ENCODE data around the gene EME1.
"Not testable (repeated sequence)": the region's sequence is repeated elsewhere in the genome, so short reads cannot be mapped to it uniquely, and the experiment has no call there.

Gene EME1

DNA sequence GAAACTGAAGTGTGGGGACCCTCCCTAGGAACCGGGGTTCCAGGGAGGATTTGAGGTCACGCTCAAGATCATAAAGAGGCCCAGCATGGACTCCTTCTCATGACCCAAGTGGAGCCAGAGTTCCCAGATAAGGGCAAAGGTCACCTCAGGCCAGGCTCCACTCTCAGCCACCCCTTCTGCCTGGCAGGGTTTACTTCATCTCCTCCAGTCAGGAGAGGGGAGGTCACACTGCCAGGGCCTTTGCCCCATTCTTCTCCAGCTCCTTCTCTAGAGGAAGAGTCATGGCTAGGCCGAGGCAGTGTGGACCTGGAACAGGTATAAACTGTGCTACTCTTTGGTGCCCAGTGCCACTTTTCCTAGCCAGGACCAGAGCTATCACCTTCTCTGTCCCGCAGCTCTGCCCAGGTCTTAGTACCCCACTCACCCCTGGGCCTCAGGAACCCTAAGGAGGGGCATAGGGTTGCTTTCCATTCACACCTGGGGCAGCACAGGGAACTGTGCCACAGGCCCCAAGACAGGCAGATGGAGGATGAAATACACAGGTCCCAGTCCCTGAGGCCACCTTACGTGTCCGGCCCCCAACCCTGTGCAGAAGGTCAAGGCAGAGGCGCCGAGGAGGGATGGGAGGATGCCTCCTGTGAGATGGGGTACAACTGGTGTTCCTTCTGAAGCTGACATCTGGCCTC, 52.1 kb downstream of the EME1 start:
- in situ Hi-C loops (cut with MboI; ENCODE audit: low sequenced_read_pairs): no loop called here
- no peaks in the 10 kb centered on the region for H3K9me3 ChIP-seq
- H3K4me3 ChIP-seq: peak overlapping the region; percentile 62
- no peaks in the 10 kb centered on the region for H3K27me3 ChIP-seq (ENCODE audit: low read depth)
- DNase-seq (ENCODE audit: low spot score in 2 of 2): no peak
- H3K36me3 ChIP-seq (replicated peaks): no peaks in the 10 kb centered on the region
- H3K4me1 ChIP-seq: peaks cover 11% of the 10 kb centered on the region; the same call in 1 of the 2 replicates

DNA sequence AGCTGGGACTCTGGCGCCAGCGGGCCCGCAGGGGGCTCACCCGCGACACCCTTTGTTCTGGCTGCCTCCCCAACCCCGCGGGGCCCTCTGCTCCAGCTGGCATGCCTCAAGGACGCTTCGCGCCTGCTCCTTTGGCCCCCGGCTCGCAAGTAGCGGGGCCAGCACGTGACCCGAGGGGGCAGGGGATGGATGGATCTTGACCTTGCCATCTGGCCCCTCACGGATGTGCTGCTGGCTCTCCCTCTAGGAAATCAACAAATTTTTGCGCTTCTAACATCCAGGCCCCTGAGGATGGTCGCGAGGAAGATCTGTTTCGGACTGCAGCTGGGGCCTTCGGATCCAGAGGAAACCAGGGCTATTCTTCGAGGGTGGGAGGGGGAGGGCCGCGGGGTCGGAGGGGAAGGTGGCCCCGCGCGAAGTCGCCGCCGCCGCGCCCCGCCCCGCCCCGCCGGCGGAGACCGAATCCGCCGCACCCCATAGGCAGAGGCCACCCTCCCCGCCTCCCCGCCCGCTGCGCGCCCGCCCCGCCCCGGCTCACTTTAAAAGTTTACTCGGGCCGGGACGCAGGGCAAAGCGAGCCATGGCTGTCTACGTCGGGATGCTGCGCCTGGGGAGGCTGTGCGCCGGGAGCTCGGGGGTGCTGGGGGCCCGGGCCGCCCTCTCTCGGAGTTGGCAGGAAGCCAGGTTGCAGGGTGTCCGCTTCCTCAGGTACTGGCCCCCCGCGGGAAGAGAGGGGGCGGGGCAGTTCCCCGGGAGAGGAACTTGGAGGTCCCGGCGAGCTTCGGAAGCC, 52.8 kb downstream of the EME1 start, which contains the start of gene ACSF2:
ACSF2 (plus strand) TSS at position 537 of the 790 bp plus-strand sequence; CDS start at position 581, 44 bp downstream.
- Histone ChIP-seq H3K27me3 (ENCODE audit: low read depth) (no peaks in the 10 kb centered on the region), H3K4me3 (peak within 1 kb of the TSS; percentile 62), H3K9me3 (no peaks in the 10 kb centered on the region), H3K36me3 (replicated peaks) (no peaks in the 10 kb centered on the region), H3K4me1 (peaks cover 11% of the 10 kb centered on the region; the same call in 1 of the 2 replicates)
- in situ Hi-C loops (cut with MboI; ENCODE audit: low sequenced_read_pairs): no loop called here
- DNase-seq (ENCODE audit: low spot score in 2 of 2): peak; percentile 56 to 84

DNA sequence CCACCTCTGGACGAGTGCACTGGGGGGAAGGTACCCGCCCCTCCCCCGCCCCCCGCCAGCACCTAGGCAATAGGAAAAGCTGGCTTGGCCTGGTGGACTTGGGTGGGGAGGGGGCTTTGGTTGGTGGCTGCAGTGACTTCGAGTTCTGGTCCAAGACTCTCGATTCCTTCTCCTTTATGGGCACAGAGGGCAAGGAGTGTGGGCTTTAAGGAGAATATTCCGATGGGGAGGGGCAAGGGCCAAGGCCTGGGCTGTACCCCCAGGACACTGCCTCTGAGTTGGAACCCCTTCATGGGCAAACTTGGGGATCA, 53.4 kb downstream of the EME1 start:
- peaks cover 10% of the 10 kb centered on the region; the same call in 1 of the 2 replicates for H3K4me1 ChIP-seq
- no peak for DNase-seq (ENCODE audit: low spot score in 2 of 2)
- H3K36me3 ChIP-seq (replicated peaks): no peaks in the 10 kb centered on the region
- H3K4me3 ChIP-seq: peak overlapping the region; percentile 62
- H3K9me3 ChIP-seq: no peaks in the 10 kb centered on the region
- in situ Hi-C loops (cut with MboI; ENCODE audit: low sequenced_read_pairs): no loop called here
- no peaks in the 10 kb centered on the region for H3K27me3 ChIP-seq (ENCODE audit: low read depth)

DNA sequence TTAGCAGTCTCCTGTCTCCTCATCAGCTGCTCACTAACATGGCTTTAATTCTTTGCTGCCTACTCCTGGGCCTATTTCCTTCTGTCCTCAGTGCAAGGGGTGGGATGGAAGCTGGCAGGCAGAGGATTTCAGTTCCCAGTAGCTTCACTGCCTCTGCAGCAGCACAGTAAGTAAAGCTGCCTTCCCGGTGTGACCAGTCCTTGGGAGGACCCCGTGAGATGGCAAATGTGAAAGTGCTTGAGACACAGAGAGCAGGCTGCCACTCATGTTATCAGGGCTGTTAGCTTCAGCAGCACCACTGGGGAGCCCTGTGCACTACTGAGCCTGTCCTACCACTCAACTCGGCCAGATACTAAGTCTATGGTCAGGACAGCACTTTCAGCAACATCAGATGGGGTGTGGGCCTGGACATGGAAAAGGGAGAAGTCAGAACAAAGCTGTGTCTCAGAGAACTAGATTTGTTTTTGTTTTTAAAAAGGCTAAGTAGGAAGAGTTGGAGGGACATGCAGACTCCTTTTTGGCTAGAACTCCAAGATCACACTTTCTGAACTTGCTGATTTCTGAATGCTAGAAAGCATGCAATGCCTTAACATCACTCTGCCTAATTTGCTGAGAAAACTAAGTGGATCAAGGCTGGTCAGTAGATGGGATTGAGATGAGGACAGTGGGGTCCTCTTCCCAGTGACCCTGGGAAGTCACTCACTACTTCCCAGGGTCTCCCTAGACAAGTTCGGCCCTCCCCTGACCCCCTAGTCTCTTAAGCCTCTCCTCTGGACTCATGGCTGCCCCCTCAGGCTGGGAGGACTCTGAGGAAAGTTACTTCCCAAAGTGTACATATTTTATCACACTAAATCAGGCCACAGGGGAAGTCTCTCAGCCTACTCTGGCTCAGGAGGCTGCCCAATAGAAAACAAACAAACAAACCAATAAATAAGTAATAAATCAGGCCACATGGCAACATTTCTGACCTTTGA, 54.1 kb downstream of the EME1 start:
- H3K27me3 ChIP-seq (ENCODE audit: low read depth): no peaks in the 10 kb centered on the region
- in situ Hi-C loops (cut with MboI; ENCODE audit: low sequenced_read_pairs): no loop called here
- H3K4me3 ChIP-seq: peak overlapping the region; percentile 62
- peaks cover 5% of the 10 kb centered on the region; the same call in 1 of the 2 replicates for H3K4me1 ChIP-seq
- DNase-seq (ENCODE audit: low spot score in 2 of 2): peak; percentile 22 to 74
- H3K9me3 ChIP-seq: no peaks in the 10 kb centered on the region
- H3K36me3 ChIP-seq (replicated peaks): no peaks in the 10 kb centered on the region

DNA sequence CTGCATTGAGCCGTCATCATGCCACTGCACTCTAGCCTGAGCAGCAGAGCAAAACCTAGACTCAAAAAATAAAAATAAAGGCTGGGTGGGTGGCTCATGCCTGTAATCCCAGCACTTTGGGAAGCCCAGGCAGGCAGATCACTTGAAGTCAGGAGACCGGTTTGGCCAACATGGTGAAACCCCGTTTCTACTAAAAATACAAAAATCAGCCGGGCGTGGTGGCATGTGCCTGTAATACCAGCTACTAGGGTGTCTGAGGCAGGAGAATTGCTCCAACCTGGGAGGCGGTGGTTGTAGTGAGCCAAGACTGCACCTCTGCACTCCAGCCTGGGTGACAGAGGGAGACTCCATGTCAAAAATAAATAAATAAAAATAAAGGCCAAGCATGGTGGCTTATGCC, 55.1 kb downstream of the EME1 start:
- in situ Hi-C loops (cut with MboI; ENCODE audit: low sequenced_read_pairs); H3K4me3 ChIP-seq: not testable (repeated sequence)

DNA sequence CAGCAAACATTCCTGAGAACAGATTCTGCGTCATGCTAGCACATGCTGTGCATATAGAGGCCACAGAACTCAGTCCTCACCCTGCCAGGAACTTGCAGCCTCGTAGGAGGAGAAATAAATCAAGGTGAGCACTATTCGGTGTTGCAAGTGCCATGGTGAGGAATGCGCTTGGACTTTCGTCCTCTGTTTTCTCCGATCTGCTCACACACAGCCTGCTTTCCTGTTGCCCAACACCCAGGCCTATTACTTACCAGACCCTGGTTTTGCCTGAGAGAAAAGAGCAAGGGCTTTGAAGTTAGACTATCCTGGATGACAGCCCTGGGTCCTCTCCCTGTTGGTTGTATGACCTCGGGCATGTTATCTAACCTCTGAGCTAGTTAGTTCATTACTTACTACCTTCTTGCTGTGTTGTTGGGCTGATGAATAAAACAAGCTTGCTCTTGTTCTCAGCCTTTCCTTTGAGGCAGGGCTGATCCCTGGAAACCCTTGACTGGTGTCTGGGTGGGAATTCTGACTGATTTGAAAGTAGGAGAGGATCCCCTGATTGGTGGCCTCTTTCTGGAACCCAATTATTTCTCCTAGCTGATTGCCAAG, 55.9 kb downstream of the EME1 start:
- H3K9me3 ChIP-seq: no peaks in the 10 kb centered on the region
- DNase-seq (ENCODE audit: low spot score in 2 of 2): no peak
- no peak overlapping the region for H3K4me3 ChIP-seq
- in situ Hi-C loops (cut with MboI; ENCODE audit: low sequenced_read_pairs): no loop called here
- no peaks in the 10 kb centered on the region for H3K36me3 ChIP-seq (replicated peaks)
- H3K27me3 ChIP-seq (ENCODE audit: low read depth): no peaks in the 10 kb centered on the region
- H3K4me1 ChIP-seq: peaks cover 5% of the 10 kb centered on the region; the same call in 1 of the 2 replicates

More for the DNA sequence above, 55.1 kb downstream of the EME1 start:
- not testable (repeated sequence) for H3K4me1 ChIP-seq; DNase-seq (ENCODE audit: low spot score in 2 of 2); H3K9me3 ChIP-seq; H3K27me3 ChIP-seq (ENCODE audit: low read depth); H3K36me3 ChIP-seq (replicated peaks)

DNA sequence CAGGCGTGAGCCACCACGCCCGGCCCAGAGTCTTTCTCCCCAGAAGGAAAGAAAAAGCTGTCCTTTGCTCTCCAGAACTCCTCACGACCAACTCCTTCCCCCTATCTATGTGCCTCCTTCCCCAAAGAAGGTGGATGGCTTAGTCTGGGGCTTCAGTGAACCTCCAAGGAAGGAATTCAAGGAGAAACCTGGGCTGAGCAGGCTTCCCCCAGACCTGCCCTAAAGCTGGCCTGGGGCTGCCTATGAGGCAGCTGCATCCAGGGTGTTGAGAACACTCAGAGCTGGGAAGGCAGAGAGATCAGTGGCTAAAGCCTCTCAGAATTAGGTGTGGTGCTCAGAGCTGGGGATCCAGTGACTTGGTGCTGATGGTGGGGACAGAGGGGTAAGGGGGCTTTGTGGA, 56.8 kb downstream of the EME1 start:
- H3K9me3 ChIP-seq: no peaks in the 10 kb centered on the region
- no peak for DNase-seq (ENCODE audit: low spot score in 2 of 2)
- in situ Hi-C loops (cut with MboI; ENCODE audit: low sequenced_read_pairs): no loop called here
- H3K4me1 ChIP-seq: peaks cover 5% of the 10 kb centered on the region; the same call in 1 of the 2 replicates
- H3K36me3 ChIP-seq (replicated peaks): no peaks in the 10 kb centered on the region
- H3K4me3 ChIP-seq: no peak overlapping the region
- no peaks in the 10 kb centered on the region for H3K27me3 ChIP-seq (ENCODE audit: low read depth)

Data from HAP-1 (cell line).